Measurements from ENCODE around the gene ACO1.

Gene ACO1

GRCh38 chr9:32419921-32420320 is 35.5 kb downstream of the ACO1 start:
- no peak for DNase-seq (ENCODE audit: low spot score)

GRCh38 chr9:32422237-32422806 is 37.9 kb downstream of the ACO1 start:
- FAIRE-seq (no peak), DNase-seq (ENCODE audit: low spot score) (no peak)

More at GRCh38 chr9:32419921-32420320, 35.5 kb downstream of the ACO1 start:
- no peak for FAIRE-seq

- FAIRE-seq, result peak; percentile 63
- peak; percentile 68 for DNase-seq (ENCODE audit: low spot score)
Measured at GRCh38 chr9:32423371-32423770, 38.9 kb downstream of the ACO1 start.

GRCh38 chr9:32424616-32425015 is 40.2 kb downstream of the ACO1 start:
- FAIRE-seq (no peak), DNase-seq (ENCODE audit: low spot score) (peak; percentile 63)

GRCh38 chr9:32426278-32426939 is 42.0 kb downstream of the ACO1 start:
- FAIRE-seq, result peak; percentile 96
- DNase-seq (ENCODE audit: low spot score), result peak; percentile 91

GRCh38 chr9:32427111-32427873 is 42.8 kb downstream of the ACO1 start:
- no peak for FAIRE-seq
- DNase-seq (ENCODE audit: low spot score), result peak; percentile 39

- FAIRE-seq, result no peak
- DNase-seq (ENCODE audit: low spot score), result no peak
Measured at GRCh38 chr9:32430720-32431119, 46.3 kb downstream of the ACO1 start.

GRCh38 chr9:32431196-32431595 is 46.8 kb downstream of the ACO1 start:
- FAIRE-seq (no peak), DNase-seq (ENCODE audit: low spot score) (no peak)

GRCh38 chr9:32431940-32432555 is 47.6 kb downstream of the ACO1 start:
- peak; percentile 13 for DNase-seq (ENCODE audit: low spot score)

GRCh38 chr9:32434892-32435291 is 50.4 kb downstream of the ACO1 start:
- FAIRE-seq, result no peak

More at GRCh38 chr9:32431940-32432555, 47.6 kb downstream of the ACO1 start:
- FAIRE-seq, result no peak

GRCh38 chr9:32441678-32442077 is 57.2 kb downstream of the ACO1 start:
- FAIRE-seq (no peak), DNase-seq (ENCODE audit: low spot score) (no peak)

More at GRCh38 chr9:32434892-32435291, 50.4 kb downstream of the ACO1 start:
- no peak for DNase-seq (ENCODE audit: low spot score)

GRCh38 chr9:32442433-32442832 is 58.0 kb downstream of the ACO1 start:
- DNase-seq (ENCODE audit: low spot score), result no peak
- FAIRE-seq, result no peak

GRCh38 chr9:32449969-32450368 is 65.5 kb downstream of the ACO1 start:
- no peak for DNase-seq (ENCODE audit: low spot score)
- FAIRE-seq, result no peak

- DNase-seq (ENCODE audit: low spot score) (no peak), FAIRE-seq (no peak)
Measured at GRCh38 chr9:32454280-32454679, 69.8 kb downstream of the ACO1 start.

- DNase-seq (ENCODE audit: low spot score), result no peak
Measured at GRCh38 chr9:32455738-32456137, 71.3 kb downstream of the ACO1 start.

GRCh38 chr9:32456564-32456963 is 72.1 kb downstream of the ACO1 start:
- DNase-seq (ENCODE audit: low spot score), result no peak
- FAIRE-seq, result no peak

More at GRCh38 chr9:32455738-32456137, 71.3 kb downstream of the ACO1 start:
- no peak for FAIRE-seq

GRCh38 chr9:32463500-32464293 is 79.3 kb downstream of the ACO1 start:
- FAIRE-seq (no peak), DNase-seq (ENCODE audit: low spot score) (no peak)

- FAIRE-seq, result no peak
- DNase-seq (ENCODE audit: low spot score), result no peak
Measured at GRCh38 chr9:32468740-32469139, 84.3 kb downstream of the ACO1 start.

- FAIRE-seq, result no peak
- DNase-seq (ENCODE audit: low spot score), result no peak
Measured at GRCh38 chr9:32472344-32472743, 87.9 kb downstream of the ACO1 start.

- FAIRE-seq (no peak), DNase-seq (ENCODE audit: low spot score) (no peak)
Measured at GRCh38 chr9:32483343-32483742, 98.9 kb downstream of the ACO1 start.
